GM19023 (cell line): Measurements from ENCODE around the gene TMEM80.
A peak's percentile ranks its signal among the peaks of the same experiment; 100 is the strongest.
"Not testable (repeated sequence)": the region's sequence is repeated elsewhere in the genome, so short reads cannot be mapped to it uniquely, and the experiment has no call there.

Experiments
- ATAC-seq: cut with Tn5 transposase; IDR thresholded peaks from one replicate; pipeline ENCODE4 v1.9.1; 2021; ENCODE audit warnings: mild to moderate bottlenecking, moderate library complexity; ENCODE audit not compliant: unreplicated experiment

TMEM80 gene

DNA sequence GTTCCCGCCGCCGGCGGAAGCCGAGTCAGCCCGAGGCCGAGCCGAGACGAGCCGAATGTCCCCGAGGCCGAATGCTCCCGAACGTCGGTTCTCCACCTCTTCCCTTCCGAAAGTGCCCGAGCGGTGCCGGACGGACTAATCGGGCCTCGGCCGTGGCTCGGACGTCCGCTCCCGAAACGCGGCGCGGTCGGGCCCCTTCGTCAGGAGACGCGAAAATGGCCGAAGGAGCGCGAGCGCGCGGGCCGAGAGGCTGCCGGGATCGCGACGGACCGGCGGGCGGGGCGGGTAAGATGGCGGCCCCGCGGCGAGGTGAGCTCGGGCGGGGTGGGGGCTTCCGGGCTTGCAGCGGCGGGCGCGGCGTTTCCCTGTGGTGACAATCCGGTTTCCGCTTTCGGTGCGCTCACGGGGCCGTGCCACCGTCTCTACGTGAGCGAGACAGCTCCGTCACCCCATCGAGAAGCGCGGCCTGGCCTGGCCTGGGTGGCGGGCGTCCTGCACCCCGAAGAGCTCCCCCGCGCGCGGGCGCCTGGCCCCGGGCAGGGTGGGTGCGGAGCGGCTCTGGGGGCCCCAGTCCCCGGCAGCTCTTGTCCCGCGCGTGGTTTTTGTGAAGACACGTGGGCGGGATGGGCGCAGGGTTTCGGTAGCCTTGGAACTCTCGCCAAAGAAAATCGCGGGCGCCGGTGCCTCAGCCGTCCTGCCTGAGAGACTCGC, at the start of gene TMEM80:
TMEM80 (plus strand) TSS at position 279 of the 711 bp plus-strand sequence; CDS start at position 291, 12 bp downstream.
- ATAC-seq, result peak; percentile 69

GRCh38 chr11:646214-646613, 49.4 kb upstream of the TMEM80 start:
- no peak for ATAC-seq

- ATAC-seq, result not testable (repeated sequence)
These were observed 47.9 kb upstream of the TMEM80 start for GRCh38 chr11:647672-648158.

- no peak for ATAC-seq
These were observed 45.1 kb upstream of the TMEM80 start for GRCh38 chr11:650482-650881.

GRCh38 chr11:653136-653535, 42.5 kb upstream of the TMEM80 start:
- not testable (repeated sequence) for ATAC-seq

GRCh38 chr11:653837-654236, 41.8 kb upstream of the TMEM80 start:
- ATAC-seq, result no peak

DNA sequence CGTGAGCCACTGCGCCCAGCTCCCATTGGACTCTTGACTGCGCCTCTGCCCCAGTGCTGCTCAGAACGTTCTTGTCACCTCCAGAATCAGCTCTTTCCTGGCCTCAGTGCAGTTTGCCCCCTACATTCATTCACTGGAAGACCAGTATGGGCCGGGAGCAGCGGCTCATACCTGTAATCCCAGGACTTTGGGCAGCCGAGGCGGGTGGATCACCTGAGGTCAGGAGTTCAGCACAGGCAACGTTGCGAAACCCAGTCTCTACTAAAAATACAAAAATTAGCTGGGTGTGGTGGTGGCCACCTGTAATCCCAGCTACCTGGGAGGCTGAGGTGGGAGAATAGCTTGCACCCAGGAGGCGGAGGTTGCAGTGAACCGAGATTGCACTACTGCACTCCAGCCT, 41.2 kb upstream of the TMEM80 start:
- not testable (repeated sequence) for ATAC-seq

GRCh38 chr11:655036-655726, 40.4 kb upstream of the TMEM80 start:
- ATAC-seq, result no peak

DNA sequence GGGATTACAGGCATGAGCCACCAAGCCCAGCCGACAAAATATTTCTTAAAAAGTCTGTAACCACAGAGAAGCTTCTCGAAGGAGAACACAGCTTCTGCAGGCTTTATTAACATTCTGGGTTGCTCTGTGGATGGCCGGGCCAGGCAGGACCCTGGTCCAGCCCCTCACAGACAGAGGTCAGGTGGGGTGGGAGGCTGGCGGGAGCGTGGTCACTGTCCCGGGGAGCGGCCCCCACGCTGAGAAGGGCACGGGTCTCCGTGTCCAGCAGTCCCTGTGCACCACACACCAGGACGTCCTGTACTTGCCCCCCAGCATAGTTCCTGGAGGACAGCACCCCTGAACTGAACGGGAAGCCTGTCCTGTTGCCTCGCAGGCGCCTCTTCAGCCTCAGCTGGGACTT, 39.2 kb upstream of the TMEM80 start:
- ATAC-seq, result no peak

- ATAC-seq, result no peak
These were observed 38.8 kb upstream of the TMEM80 start for GRCh38 chr11:656866-657265.

DNA sequence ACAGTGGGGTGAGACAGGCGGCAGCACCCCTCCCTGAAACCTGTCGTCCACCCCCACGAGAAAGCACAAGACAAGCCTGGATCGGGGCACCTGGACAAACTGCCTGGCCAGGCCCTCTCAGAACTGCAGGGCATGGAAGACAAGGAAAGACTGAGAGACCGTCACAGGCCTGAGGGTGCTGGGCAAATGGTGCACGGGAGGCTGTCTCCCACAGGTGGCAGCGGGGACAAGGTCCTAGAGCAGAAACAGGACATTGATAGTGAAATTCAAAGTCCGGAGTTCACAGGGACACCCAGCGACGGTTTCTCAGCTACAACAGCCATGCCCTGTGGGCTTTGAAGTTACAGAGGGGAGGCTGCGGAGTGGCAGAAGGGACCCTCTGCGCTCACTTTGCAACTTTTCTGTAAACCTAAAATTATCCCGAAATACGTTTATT, 37.9 kb upstream of the TMEM80 start:
- ATAC-seq, result no peak

- ATAC-seq, result no peak
These were observed 36.0 kb upstream of the TMEM80 start for GRCh38 chr11:659532-660085.

DNA sequence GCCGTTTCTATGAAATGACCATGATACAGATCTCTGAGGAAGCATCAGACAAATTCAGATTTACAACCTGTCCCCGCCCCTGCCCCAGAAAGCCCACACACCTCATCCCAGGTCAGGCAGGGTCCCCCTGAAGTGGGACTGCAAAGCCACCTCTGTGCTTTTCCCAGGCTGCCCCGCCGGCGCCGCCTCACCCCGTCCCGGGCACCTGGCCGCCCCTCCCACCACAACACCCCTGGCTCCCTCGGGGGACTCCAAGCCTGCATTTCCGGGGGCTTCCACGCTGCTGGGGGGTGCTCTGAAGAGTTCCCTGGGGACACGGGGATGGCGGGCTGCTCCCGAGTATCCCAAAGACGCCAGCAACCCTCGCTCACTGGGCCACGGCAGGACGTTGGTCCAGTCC, 35.3 kb upstream of the TMEM80 start:
- ATAC-seq, result no peak

DNA sequence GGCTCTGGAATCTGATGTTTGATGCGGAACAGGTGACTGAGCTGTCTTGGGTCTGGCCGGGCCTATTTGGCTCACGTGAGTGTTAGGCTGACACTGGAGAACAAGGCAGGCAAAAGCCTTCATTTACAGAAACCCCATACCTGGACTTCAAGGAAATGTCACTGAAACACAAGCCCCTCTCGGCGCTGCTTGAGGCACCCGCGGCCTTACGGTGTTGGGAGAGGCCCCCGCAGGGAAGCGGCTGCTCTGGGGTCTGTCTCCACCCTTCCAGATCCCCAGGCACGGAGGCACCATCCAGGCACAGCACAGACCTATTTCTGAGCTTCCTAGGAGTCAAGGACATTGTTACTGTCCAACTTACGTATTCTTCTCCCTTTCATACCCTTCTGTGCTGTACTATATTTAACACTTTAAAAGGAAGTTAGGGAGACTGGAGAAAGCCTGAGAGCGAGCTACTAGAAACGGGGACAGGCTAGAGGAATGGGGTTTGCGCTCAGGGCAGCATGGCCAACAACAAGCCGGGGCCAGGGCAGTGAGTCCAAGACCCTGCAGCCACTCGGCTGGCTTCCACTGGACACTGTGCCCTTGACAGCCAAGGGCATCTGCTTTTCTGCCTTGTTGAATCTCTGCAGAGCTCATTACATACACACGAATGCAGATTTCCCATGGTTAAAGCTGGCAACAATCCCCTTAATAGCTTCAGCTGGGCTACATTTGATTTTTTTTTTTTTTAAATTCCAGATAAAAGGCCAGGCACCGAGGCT, 34.8 kb upstream of the TMEM80 start:
- no peak for ATAC-seq

GRCh38 chr11:662689-663274, 32.8 kb upstream of the TMEM80 start:
- no peak for ATAC-seq

DNA sequence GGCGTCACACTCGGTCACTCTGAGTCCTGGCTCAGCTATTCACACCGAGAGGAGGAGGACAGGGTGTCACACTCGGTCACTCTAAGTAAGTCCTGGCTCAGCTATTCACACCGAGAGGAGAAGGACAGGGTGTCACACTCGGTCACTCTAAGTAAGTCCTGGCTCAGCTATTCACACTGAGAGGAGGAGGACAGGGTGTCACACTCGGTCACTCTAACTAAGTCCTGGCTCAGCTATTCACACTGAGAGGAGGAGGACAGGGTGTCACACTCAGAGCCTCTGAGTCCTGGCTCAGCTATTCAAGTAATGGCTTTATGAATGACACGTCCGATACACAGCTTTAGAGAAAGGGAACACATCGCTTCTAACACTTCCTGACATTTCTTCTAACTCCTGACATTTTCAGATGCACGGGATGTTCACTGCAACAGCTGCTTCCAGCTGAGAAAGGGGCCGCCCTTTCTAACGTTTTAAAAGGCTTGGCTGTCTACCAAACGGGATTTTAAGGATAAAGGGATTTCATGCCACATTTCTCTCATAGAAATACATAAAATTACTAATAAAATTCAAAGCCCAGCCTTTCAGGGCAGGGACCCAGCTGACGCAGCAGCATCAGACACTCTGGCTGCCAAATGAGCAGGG, 30.4 kb upstream of the TMEM80 start:
- no peak for ATAC-seq

- no peak for ATAC-seq
These were observed 29.8 kb upstream of the TMEM80 start for GRCh38 chr11:665704-666281.

DNA sequence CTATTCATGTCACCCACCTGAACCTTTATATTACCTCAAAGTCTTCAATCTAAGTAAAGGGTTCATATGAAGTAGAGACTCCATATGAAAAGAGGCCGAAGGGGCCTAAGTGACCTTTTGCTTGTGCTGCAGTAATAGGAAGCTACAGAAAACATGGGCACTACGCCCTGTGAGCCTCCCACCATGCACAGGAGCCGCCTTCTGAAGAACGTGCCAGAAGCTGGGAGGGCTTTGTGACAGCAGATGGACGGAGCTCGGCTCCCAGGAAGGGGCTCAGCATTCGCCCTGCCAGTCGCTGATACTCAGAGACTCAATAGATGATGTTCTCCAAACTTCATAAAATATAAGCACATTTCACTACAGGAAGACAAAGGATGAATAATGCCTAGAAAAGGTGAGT, 21.8 kb upstream of the TMEM80 start:
- ATAC-seq, result no peak

DNA sequence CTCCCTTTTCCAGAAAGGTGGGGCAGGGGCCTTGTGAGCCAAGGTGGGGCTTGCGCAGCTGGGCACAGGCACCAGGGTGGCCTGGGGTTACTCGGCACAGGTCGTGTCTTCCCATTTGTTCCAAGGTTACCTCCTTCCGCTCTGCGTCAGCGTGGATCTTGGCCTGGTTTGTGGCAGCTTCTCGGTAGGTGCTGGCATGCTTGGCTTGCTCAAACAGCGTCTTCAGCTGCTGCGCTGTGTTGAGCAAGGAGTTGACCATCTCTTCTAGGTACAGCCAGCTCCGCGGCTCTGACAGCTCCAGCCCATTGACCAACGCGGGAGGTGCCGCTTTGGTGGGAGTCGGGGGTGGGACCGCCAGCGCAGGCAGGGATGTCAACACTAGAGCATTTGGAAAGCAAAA, 21.2 kb upstream of the TMEM80 start:
- ATAC-seq, result no peak

- ATAC-seq, result no peak
These were observed 17.3 kb upstream of the TMEM80 start for GRCh38 chr11:678297-678696.
